SK-N-SH treated with all-trans-retinoic acid at 6 μM for 48 hours (cell line): ENCODE data around the gene CYP27C1.

Experiments used
- ATAC-seq: fragments of 200-7000 bp; cut with Tn5 transposase; 3 replicates; pipeline ENCODE4 v1.9.1; 2020; ENCODE audit warnings: mild to moderate bottlenecking, moderate library complexity
- ARNTL ChIP-seq: fragments of 450-650 bp; formaldehyde crosslinking; IDR thresholded peaks from 2 replicates; pipeline ENCODE4 v1.5.0; 2020; ENCODE audit warnings: low read depth, mild to moderate bottlenecking, moderate library complexity, borderline replicate concordance
- BACH2 ChIP-seq: fragments of 250-450 bp; sonication (Bioruptor Pico); IDR thresholded peaks from 2 replicates; pipeline ENCODE4 v1.9.0; 2021; ENCODE audit warnings: mild to moderate bottlenecking, borderline replicate concordance
- CSRNP3 ChIP-seq: fragments of 250-450 bp; sonication (Bioruptor Pico); IDR thresholded peaks from 2 replicates; pipeline ENCODE4 v1.5.1; 2021; ENCODE audit warnings: mild to moderate bottlenecking, moderate library complexity
- ESRRG ChIP-seq: fragments of 250-450 bp; sonication (Bioruptor Pico); IDR thresholded peaks from 2 replicates; pipeline ENCODE4 v1.6.1; 2021; ENCODE audit warnings: mild to moderate bottlenecking
- GLIS3 ChIP-seq: fragments of 250-450 bp; sonication (Bioruptor Pico); IDR thresholded peaks from 2 replicates; pipeline ENCODE4 v1.5.0; 2020; ENCODE audit warnings: mild to moderate bottlenecking, moderate library complexity
- ISL1 ChIP-seq: fragments of 250-450 bp; sonication (Bioruptor Pico); IDR thresholded peaks from 2 replicates; pipeline ENCODE4 v2.1.2; 2022; ENCODE audit warnings: mild to moderate bottlenecking, moderate library complexity
- OSR1 ChIP-seq: fragments of 250-450 bp; sonication (Bioruptor Pico); IDR thresholded peaks from 2 replicates; pipeline ENCODE4 v1.8.0; 2022; ENCODE audit warnings: moderate library complexity, mild to moderate bottlenecking, inconsistent platforms
- POU6F1 ChIP-seq: fragments of 250-450 bp; sonication (Bioruptor Pico); IDR thresholded peaks from 2 replicates; pipeline ENCODE4 v1.8.0; 2021; ENCODE audit warnings: low read depth, mild to moderate bottlenecking, moderate library complexity, borderline replicate concordance
- PPARA ChIP-seq: fragments of 250-450 bp; sonication (Bioruptor Pico); IDR thresholded peaks from 2 replicates; pipeline ENCODE4 v1.5.0; 2020; ENCODE audit warnings: mild to moderate bottlenecking, borderline replicate concordance
- RARB ChIP-seq: fragments of 250-450 bp; sonication (Bioruptor Pico); IDR thresholded peaks from 2 replicates; pipeline ENCODE4 v1.8.0; 2021; ENCODE audit warnings: mild to moderate bottlenecking, moderate library complexity
- TCF4 ChIP-seq: fragments of 250-450 bp; sonication (Bioruptor Pico); IDR thresholded peaks from 2 replicates; pipeline ENCODE4 v1.8.0; 2021; ENCODE audit warnings: mild to moderate bottlenecking, moderate library complexity, borderline replicate concordance
- TOX ChIP-seq: fragments of 250-450 bp; sonication (Bioruptor Pico); IDR thresholded peaks from 2 replicates; pipeline ENCODE4 v1.8.0; 2021; ENCODE audit warnings: mild to moderate bottlenecking, moderate library complexity, borderline replicate concordance
- TSHZ2 ChIP-seq: fragments of 250-450 bp; sonication (Bioruptor Pico); IDR thresholded peaks from 2 replicates; pipeline ENCODE4 v1.5.0; 2020; ENCODE audit warnings: mild to moderate bottlenecking, moderate library complexity
- ZC3H10 ChIP-seq: fragments of 250-450 bp; sonication (Bioruptor Pico); IDR thresholded peaks from 2 replicates; pipeline ENCODE4 v1.5.1; 2021; ENCODE audit warnings: mild to moderate bottlenecking, moderate library complexity
- ZFP3 ChIP-seq: fragments of 250-450 bp; sonication (Bioruptor Pico); IDR thresholded peaks from 2 replicates; pipeline ENCODE4 v1.5.0; 2020; ENCODE audit warnings: mild to moderate bottlenecking, moderate library complexity
- ZFP30 ChIP-seq: fragments of 450-650 bp; formaldehyde crosslinking; IDR thresholded peaks from 2 replicates; pipeline ENCODE4 v1.5.0; 2022; ENCODE audit warnings: mild to moderate bottlenecking, moderate library complexity
- ZNF565 ChIP-seq: fragments of 450-650 bp; formaldehyde crosslinking; conservative IDR thresholded peaks from 2 replicates; pipeline ENCODE4 v1.5.0; 2020; ENCODE audit warnings: low read depth, mild to moderate bottlenecking, moderate library complexity
- ZNF70 ChIP-seq: fragments of 450-650 bp; formaldehyde crosslinking; IDR thresholded peaks from 2 replicates; pipeline ENCODE4 v1.5.0; 2020; ENCODE audit warnings: mild to moderate bottlenecking, moderate library complexity
- ZNF8 ChIP-seq: fragments of 450-650 bp; formaldehyde crosslinking; IDR thresholded peaks from 2 replicates; pipeline ENCODE4 v1.5.0; 2020; ENCODE audit warnings: mild to moderate bottlenecking, moderate library complexity
- TF ChIP-seq, protein P1 (sequence below): fragments of 250-450 bp; sonication (Bioruptor Pico); IDR thresholded peaks from 2 replicates; pipeline ENCODE4 v1.8.0; 2020; ENCODE audit warnings: mild to moderate bottlenecking, moderate library complexity, borderline replicate concordance

The CYP27C1 gene

DNA sequence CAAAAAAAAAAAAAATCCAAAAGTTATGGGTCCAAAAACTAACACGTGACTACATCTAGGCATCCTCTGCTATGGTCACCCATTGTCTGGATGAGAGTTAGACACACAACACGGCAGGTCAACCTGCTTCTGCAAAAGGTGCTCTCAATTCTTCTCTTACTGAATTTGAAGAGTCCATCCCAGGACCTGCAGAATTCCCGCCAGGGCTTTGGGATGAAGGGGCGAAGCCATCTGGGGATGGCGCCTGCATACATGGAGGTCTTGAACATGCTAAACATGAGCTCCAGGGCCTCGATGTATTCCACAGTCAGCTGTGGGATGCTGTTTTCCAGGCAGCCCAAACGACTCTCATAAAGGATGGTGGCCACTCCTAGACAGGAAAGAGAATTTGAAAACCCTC is 19.1 kb downstream of the CYP27C1 start:
- ATAC-seq = no peak
- TF ChIP-seq ZNF8 (CRISPR knock-in tag) (no peak), OSR1 (CRISPR knock-in tag) (no peak), BACH2 (CRISPR knock-in tag) (no peak), ZNF565 (CRISPR knock-in tag) (no peak), ZFP3 (CRISPR knock-in tag) (no peak), ISL1 (CRISPR knock-in tag) (no peak), RARB (CRISPR knock-in tag) (no peak), GLIS3 (no peak), ARNTL (no peak), CSRNP3 (no peak), TOX (CRISPR knock-in tag) (no peak)
- TF ChIP-seq, protein P1, sequence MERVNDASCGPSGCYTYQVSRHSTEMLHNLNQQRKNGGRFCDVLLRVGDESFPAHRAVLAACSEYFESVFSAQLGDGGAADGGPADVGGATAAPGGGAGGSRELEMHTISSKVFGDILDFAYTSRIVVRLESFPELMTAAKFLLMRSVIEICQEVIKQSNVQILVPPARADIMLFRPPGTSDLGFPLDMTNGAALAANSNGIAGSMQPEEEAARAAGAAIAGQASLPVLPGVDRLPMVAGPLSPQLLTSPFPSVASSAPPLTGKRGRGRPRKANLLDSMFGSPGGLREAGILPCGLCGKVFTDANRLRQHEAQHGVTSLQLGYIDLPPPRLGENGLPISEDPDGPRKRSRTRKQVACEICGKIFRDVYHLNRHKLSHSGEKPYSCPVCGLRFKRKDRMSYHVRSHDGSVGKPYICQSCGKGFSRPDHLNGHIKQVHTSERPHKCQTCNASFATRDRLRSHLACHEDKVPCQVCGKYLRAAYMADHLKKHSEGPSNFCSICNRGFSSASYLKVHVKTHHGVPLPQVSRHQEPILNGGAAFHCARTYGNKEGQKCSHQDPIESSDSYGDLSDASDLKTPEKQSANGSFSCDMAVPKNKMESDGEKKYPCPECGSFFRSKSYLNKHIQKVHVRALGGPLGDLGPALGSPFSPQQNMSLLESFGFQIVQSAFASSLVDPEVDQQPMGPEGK (CRISPR knock-in tag) = no peak

- TF ChIP-seq ZNF8 (CRISPR knock-in tag) = no peak
- no peak for TF ChIP-seq OSR1 (CRISPR knock-in tag)
- TF ChIP-seq ZFP30 = no peak
- no peak for TF ChIP-seq ZC3H10 (CRISPR knock-in tag)
- TF ChIP-seq ARNTL = no peak
- TF ChIP-seq, protein P1 (CRISPR knock-in tag) = no peak
- no peak for TF ChIP-seq TOX (CRISPR knock-in tag)
- no peak for TF ChIP-seq BACH2 (CRISPR knock-in tag)
- TF ChIP-seq RARB (CRISPR knock-in tag) = no peak
- no peak for TF ChIP-seq GLIS3
- no peak for TF ChIP-seq ZFP3 (CRISPR knock-in tag)
- TF ChIP-seq ESRRG (CRISPR knock-in tag) = no peak
- TF ChIP-seq POU6F1 = no peak
- TF ChIP-seq CSRNP3 = no peak
- TF ChIP-seq TCF4 (CRISPR knock-in tag) = no peak
- no peak for TF ChIP-seq TSHZ2 (CRISPR knock-in tag)
- no peak for TF ChIP-seq PPARA (CRISPR knock-in tag)
- TF ChIP-seq ISL1 (CRISPR knock-in tag) = no peak
- no peak for TF ChIP-seq ZNF70 (CRISPR knock-in tag)
- TF ChIP-seq ZNF565 (CRISPR knock-in tag) = no peak
- no peak for ATAC-seq
Observed at GRCh38 chr2:127199223-127199622, 20.9 kb downstream of the CYP27C1 start.
